H1 (cell line): ENCODE data around the gene ZNF536. TPM values are rescaled to one million over a fixed set of nuclear protein-coding genes. Genes with fewer than 3 reads are reported as not detected.

Experiments used
- ASH2L ChIP-seq: fragments of 200-600, 300-600 bp; sonication (generic); IDR thresholded peaks from one replicate; pipeline ENCODE4 v1.7.1; 2017; ENCODE audit warnings: low read length
- BCL11A ChIP-seq, 2 experiments: IDR thresholded peaks; one replicate each; pipeline ENCODE4 v1.6.1; 2011; ENCODE audit warnings: low read depth in 2 of 2, low read length in 2 of 2, mild to moderate bottlenecking in 2 of 2
- CBX5 ChIP-seq: fragments of 300-800, 300-1000 bp; sonication (generic); IDR thresholded peaks from 2 replicates; pipeline ENCODE4 v1.7.1; 2016; ENCODE audit warnings: antibody characterized with exemption, low read length, low read depth
- KDM1A ChIP-seq: fragments of 200-600, 300-600 bp; sonication (generic); IDR thresholded peaks from 2 replicates; pipeline ENCODE4 v1.7.1; 2016; ENCODE audit warnings: mild to moderate bottlenecking, low read length, borderline replicate concordance
- KDM4A ChIP-seq: IDR thresholded peaks from one replicate; pipeline ENCODE4 v1.7.1; 2012; ENCODE audit warnings: low read depth, mild to moderate bottlenecking, moderate library complexity, low read length, inconsistent platforms; ENCODE audit not compliant: severe bottlenecking
- PHF8 ChIP-seq: fragments of 200-600 bp; sonication (generic); conservative IDR thresholded peaks from 2 replicates; pipeline ENCODE4 v1.7.1; 2012; ENCODE audit warnings: low read depth, mild to moderate bottlenecking, inconsistent platforms, low read length, moderate library complexity
- SIN3A ChIP-seq, 2 experiments: IDR thresholded peaks in 1 of 2; conservative IDR thresholded peaks in 1 of 2; 2 replicates each; pipeline ENCODE4 v1.6.1; 2011 to 2012; ENCODE audit warnings: low read length in 2 of 2, improper control_type of control experiment in 1 of 2, low read depth in 1 of 2, mild to moderate bottlenecking in 1 of 2
- polyA plus RNA-seq, 7 experiments: library from polyadenylated mRNA; depleted of rRNA in 3 of 7; stranded (reverse) in 5 of 7; unstranded in 2 of 7; fragments of >200 nt in 5 of 7; fragments of 200-250 nt in 2 of 7; gene quantifications; 1 replicate in 5 of 7; 2 replicates in 1 of 7; 4 replicates in 1 of 7; pipeline versions ENCODE4 v1.2.1 to v1.2.3, GENCODE V29; 2011 to 2013; ENCODE audit warnings: missing spikeins in 2 of 7, mixed read lengths in 2 of 7
- total RNA-seq: library from RNA; stranded (reverse); fragmentation: NEBNext Ultra II Directional; extraction: Animal tissue kit (Norgen Biotek cat#: 25700); gene quantifications from 2 replicates; pipeline ENCODE4 v1.2.1, GENCODE V29; 2021
- TF ChIP-seq, protein P1 (sequence below): fragments of 300-600 bp; sonication (generic); IDR thresholded peaks from 2 replicates; pipeline ENCODE4 v1.7.1; 2012; ENCODE audit warnings: low read length, moderate library complexity, mild to moderate bottlenecking, inconsistent platforms; ENCODE audit not compliant: insufficient replicate concordance

The ZNF536 gene
- total and polyA plus RNA-seq, 2 of the 8 experiments (the other 6 are each of a cell fraction or from before 2014, with no cell fraction given), result 0.09 to 0.11 TPM

GRCh38 chr19:30455881-30456280 lies 83.7 kb downstream of the ZNF536 start (continued):
- TF ChIP-seq KDM1A (no peak), CBX5 (no peak), SIN3A (conservative IDR thresholded peaks at IDR 0.05 in 1 of 2, IDR thresholded peaks at IDR 0.05 in 1 of 2; ENCODE audit: low read depth in 1 of 2, low read length in 2 of 2) (no peak), ASH2L (no peak), KDM4A (no peak), BCL11A (IDR thresholded peaks at IDR 0.05; ENCODE audit: low read depth in 2 of 2, low read length in 2 of 2) (no peak), PHF8 (no peak)
- TF ChIP-seq, protein P1, sequence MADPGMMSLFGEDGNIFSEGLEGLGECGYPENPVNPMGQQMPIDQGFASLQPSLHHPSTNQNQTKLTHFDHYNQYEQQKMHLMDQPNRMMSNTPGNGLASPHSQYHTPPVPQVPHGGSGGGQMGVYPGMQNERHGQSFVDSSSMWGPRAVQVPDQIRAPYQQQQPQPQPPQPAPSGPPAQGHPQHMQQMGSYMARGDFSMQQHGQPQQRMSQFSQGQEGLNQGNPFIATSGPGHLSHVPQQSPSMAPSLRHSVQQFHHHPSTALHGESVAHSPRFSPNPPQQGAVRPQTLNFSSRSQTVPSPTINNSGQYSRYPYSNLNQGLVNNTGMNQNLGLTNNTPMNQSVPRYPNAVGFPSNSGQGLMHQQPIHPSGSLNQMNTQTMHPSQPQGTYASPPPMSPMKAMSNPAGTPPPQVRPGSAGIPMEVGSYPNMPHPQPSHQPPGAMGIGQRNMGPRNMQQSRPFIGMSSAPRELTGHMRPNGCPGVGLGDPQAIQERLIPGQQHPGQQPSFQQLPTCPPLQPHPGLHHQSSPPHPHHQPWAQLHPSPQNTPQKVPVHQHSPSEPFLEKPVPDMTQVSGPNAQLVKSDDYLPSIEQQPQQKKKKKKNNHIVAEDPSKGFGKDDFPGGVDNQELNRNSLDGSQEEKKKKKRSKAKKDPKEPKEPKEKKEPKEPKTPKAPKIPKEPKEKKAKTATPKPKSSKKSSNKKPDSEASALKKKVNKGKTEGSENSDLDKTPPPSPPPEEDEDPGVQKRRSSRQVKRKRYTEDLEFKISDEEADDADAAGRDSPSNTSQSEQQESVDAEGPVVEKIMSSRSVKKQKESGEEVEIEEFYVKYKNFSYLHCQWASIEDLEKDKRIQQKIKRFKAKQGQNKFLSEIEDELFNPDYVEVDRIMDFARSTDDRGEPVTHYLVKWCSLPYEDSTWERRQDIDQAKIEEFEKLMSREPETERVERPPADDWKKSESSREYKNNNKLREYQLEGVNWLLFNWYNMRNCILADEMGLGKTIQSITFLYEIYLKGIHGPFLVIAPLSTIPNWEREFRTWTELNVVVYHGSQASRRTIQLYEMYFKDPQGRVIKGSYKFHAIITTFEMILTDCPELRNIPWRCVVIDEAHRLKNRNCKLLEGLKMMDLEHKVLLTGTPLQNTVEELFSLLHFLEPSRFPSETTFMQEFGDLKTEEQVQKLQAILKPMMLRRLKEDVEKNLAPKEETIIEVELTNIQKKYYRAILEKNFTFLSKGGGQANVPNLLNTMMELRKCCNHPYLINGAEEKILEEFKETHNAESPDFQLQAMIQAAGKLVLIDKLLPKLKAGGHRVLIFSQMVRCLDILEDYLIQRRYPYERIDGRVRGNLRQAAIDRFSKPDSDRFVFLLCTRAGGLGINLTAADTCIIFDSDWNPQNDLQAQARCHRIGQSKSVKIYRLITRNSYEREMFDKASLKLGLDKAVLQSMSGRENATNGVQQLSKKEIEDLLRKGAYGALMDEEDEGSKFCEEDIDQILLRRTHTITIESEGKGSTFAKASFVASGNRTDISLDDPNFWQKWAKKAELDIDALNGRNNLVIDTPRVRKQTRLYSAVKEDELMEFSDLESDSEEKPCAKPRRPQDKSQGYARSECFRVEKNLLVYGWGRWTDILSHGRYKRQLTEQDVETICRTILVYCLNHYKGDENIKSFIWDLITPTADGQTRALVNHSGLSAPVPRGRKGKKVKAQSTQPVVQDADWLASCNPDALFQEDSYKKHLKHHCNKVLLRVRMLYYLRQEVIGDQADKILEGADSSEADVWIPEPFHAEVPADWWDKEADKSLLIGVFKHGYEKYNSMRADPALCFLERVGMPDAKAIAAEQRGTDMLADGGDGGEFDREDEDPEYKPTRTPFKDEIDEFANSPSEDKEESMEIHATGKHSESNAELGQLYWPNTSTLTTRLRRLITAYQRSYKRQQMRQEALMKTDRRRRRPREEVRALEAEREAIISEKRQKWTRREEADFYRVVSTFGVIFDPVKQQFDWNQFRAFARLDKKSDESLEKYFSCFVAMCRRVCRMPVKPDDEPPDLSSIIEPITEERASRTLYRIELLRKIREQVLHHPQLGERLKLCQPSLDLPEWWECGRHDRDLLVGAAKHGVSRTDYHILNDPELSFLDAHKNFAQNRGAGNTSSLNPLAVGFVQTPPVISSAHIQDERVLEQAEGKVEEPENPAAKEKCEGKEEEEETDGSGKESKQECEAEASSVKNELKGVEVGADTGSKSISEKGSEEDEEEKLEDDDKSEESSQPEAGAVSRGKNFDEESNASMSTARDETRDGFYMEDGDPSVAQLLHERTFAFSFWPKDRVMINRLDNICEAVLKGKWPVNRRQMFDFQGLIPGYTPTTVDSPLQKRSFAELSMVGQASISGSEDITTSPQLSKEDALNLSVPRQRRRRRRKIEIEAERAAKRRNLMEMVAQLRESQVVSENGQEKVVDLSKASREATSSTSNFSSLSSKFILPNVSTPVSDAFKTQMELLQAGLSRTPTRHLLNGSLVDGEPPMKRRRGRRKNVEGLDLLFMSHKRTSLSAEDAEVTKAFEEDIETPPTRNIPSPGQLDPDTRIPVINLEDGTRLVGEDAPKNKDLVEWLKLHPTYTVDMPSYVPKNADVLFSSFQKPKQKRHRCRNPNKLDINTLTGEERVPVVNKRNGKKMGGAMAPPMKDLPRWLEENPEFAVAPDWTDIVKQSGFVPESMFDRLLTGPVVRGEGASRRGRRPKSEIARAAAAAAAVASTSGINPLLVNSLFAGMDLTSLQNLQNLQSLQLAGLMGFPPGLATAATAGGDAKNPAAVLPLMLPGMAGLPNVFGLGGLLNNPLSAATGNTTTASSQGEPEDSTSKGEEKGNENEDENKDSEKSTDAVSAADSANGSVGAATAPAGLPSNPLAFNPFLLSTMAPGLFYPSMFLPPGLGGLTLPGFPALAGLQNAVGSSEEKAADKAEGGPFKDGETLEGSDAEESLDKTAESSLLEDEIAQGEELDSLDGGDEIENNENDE, result no peak
- TF ChIP-seq, all 59 proteins: peak for 0
